ENCODE measurements around the gene PRKN.

Gene PRKN

DNA sequence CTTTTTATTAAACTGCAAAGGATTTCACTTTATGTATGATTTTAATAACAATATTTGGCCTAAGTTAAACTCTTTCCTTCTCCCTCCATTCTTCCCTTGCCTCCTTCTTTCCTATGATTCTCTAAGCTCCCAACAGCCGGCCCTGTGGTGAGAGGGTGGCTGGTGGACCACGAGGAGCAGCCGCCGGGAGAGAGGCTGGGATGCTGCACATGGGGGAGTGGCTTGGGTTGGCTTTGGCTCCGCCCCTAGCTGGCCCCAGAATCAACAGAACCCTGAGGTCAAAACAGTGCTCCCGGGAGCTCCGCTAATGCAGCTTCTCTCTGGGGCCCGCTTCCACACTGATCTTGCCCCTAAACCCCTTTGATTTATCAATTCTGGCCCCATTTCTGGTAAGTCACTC is 1063.9 kb downstream of the PRKN start:
- DNase-seq (ENCODE audit: low read depth) = no peak

DNA sequence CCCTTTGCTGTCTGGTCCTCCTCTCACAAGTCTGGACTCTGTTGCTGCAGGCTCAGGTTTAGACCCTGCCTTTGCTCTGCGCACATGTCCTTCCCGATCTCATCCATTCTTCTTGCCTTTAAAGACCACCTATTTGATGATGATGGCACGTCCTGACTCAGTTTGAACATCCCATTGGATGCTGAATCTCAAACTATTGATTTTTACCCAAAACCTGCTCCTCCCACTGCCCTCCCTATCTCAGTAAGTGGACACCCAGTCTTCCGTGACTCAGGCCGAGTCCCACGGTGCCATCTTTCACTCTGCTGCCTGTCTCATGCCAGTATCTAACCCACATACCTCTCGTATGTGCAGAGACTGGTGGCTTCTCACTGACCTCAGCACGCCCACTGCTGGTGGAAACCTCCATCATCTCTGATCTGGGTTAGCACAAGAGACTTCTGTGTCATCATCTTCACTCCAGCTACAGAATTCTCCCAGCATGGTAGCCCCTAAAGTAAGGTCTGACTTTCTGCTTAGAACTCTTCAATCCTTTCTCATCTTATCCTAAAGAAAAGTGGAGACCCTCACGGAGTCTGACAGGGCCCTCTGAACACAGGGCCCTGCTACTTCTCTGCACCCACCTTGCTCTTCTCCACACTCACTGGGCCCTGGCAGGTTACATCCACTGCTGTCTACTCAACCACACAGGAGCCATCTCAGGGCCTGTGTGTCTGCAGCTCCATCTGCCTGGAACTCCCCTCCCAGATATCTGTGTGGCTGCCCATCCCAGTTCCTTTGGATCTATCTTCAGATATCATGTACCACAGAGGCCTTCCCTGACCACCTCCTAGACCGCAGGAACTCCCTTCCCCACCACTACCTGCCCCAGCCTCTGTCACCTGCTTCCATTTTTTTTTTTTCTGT is 1066.6 kb downstream of the PRKN start:
- DNase-seq (ENCODE audit: low read depth) = no peak

GRCh38 chr6:161658211-161658610 is 1069.4 kb downstream of the PRKN start:
- DNase-seq (ENCODE audit: low read depth) = no peak

- no peak for DNase-seq (ENCODE audit: low read depth)
These were observed 1073.4 kb downstream of the PRKN start for GRCh38 chr6:161654209-161654608.

DNA sequence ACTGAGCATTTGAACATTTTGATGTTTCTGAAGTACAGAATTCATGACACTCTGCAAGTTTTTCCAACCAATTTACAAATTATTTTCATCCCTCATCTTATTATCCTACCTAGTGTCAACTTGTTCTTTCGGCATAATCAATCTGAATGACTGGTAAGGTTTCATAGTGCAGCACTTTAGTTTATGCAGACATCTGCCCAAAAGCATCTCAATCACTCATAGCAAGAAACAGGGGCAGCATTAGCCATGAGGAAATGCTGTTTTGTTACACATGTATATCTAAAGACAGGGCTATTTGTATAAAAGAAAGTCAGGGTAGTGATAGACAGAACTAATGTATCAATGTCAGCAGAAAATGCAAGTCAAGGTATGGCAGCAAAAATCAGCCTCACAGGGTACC is 1075.6 kb downstream of the PRKN start:
- no peak for DNase-seq (ENCODE audit: low read depth)

GRCh38 chr6:161649841-161650240 is 1077.7 kb downstream of the PRKN start:
- no peak for DNase-seq (ENCODE audit: low read depth)

- DNase-seq (ENCODE audit: low read depth) = no peak
These were observed 1078.5 kb downstream of the PRKN start for GRCh38 chr6:161649068-161649467.

- no peak for DNase-seq (ENCODE audit: low read depth)
These were observed 1080.3 kb downstream of the PRKN start for GRCh38 chr6:161647234-161647633.

GRCh38 chr6:161644521-161644920 is 1083.0 kb downstream of the PRKN start:
- DNase-seq (ENCODE audit: low read depth) = no peak

- no peak for DNase-seq (ENCODE audit: low read depth)
These were observed 1086.4 kb downstream of the PRKN start for GRCh38 chr6:161641175-161641574.

GRCh38 chr6:161639772-161640171 is 1087.8 kb downstream of the PRKN start:
- no peak for DNase-seq (ENCODE audit: low read depth)

- DNase-seq (ENCODE audit: low read depth) = no peak
These were observed 1089.9 kb downstream of the PRKN start for GRCh38 chr6:161637658-161638057.

DNA sequence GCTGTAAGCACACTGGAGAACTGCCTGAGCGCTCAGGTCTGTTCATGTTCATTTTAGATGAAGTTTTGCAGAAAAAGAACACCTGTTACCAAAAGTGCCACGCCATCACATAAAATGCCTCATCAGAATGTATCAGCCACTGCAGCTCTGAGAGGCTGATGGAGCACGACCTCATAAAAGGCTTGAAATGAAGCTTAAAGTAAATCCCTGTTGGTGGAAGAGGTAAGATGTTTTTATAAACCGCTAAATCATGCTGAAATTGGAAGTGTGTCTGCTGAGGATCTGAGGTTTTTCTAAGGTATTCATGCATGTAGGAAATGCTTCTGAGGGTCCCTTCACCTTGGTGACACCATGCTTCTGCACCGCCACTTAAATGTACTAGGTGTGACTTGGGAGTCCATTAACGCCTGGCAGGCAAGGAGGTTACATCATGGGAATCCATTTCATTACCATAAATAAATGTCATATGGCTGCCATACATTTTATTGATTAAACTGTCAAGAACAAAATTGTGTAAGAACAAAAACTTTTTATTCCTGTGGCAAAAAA is 1090.6 kb downstream of the PRKN start:
- no peak for DNase-seq (ENCODE audit: low read depth)

DNA sequence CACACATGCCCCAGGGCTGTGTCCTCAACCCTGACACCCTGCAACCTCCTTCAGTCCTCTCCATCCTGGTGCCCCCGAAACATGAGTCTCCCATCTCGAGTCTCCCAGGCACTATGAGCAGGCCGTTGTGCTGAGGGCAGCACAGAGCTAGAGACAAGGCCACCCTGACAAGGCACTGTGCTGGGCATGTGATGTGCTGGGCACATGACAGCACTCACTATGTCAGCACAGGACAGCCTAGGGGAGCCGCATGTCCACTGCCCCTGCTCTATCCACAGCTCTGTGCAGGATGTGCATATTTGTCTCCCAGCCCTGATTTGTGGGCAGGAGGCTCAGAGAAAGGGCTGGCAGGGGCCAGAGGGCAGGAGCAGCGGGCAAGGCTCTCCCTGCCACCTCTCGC is 1091.6 kb downstream of the PRKN start:
- DNase-seq (ENCODE audit: low read depth) = no peak

GRCh38 chr6:161634916-161635315 is 1092.7 kb downstream of the PRKN start:
- DNase-seq (ENCODE audit: low read depth) = no peak

- DNase-seq (ENCODE audit: low read depth) = peak; percentile 82
These were observed 1095.8 kb downstream of the PRKN start for GRCh38 chr6:161631676-161632194.

- DNase-seq (ENCODE audit: low read depth) = no peak
These were observed 1096.9 kb downstream of the PRKN start for GRCh38 chr6:161630674-161631073.

- no peak for DNase-seq (ENCODE audit: low read depth)
These were observed 1101.4 kb downstream of the PRKN start for GRCh38 chr6:161626132-161626676.

DNA sequence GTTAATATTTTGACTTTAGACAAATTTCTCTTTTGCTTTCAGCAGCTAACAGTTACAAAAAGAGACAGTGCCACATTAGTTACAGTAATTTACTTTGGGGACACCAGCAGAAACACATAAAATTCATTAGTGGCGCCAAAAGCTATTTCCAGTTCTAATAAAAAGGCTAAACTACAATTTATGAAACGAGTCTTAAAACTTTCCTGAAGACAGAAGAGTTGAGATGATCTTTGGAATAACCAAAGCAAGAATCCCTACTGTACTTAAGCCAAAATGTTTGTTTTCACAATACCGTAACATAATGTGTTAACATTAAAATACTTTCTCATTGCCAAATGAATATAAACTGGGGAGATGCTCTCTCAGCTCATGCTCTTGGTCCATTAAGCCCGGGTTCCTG is 1103.5 kb downstream of the PRKN start:
- no peak for DNase-seq (ENCODE audit: low read depth)

- DNase-seq (ENCODE audit: low read depth) = no peak
These were observed 1104.8 kb downstream of the PRKN start for GRCh38 chr6:161622779-161623178.

- peak; percentile 61 for DNase-seq (ENCODE audit: low read depth)
These were observed 1108.6 kb downstream of the PRKN start for GRCh38 chr6:161618831-161619454.

- DNase-seq (ENCODE audit: low read depth) = no peak
These were observed 1113.9 kb downstream of the PRKN start for GRCh38 chr6:161613711-161614110.

DNA sequence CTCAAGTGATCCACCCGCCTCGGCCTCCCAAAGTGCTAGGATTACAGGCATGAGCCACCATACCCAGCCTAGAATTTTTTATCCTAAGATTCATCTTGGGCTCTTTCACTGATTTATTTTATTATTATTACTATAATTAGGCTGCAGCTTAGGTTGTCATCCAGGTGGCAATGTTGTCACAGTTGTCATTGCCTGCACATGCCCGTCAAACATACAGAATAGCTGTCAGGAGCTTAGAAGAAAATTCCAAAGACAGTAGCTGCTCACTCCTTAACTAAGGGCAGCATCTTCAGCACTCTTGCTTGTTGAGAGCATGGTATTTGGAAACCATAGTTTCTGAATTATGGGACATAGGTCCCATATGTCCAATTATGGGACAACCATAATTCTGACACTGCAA is 1118.8 kb downstream of the PRKN start:
- no peak for DNase-seq (ENCODE audit: low read depth)

Measured in fibroblast of the conjunctiva (primary cell).